Natural killer cell (primary cell): ENCODE measurements around the gene CDH24. TPM values are rescaled to one million over a fixed set of nuclear protein-coding genes. Genes with fewer than 3 reads are reported as not detected.

Experiments used
- ATAC-seq, 3 donors: fragments of 150-1000 bp in 2 of 3; fragments of 200-7000 bp in 1 of 3; cut with Tn5 transposase; 1 replicate in 1 of 3; 2 replicates in 2 of 3; pipeline ENCODE4 v1.10.0; 2021; ENCODE audit warnings: mild to moderate bottlenecking in 2 of 3, moderate library complexity in 2 of 3
- DNase-seq, 2 donors: peaks; one replicate each; pipeline versions ENCODE4 v3.0.0 to v3.0.0-alpha.2; 2013 to 2021; ENCODE audit warnings: mixed read lengths in 1 of 2
- H3K27ac ChIP-seq: one replicate; pipeline ENCODE4 v1.5.1; 2013; ENCODE audit warnings: mild to moderate bottlenecking, low read length
- H3K27me3 ChIP-seq: one replicate; pipeline ENCODE4 v1.6.1; 2013; ENCODE audit warnings: low read length; ENCODE audit not compliant: control insufficient read depth, insufficient read depth
- H3K36me3 ChIP-seq: one replicate; pipeline ENCODE4 v1.6.1; 2013; ENCODE audit warnings: low read length; ENCODE audit not compliant: control insufficient read depth, insufficient read depth
- H3K4me1 ChIP-seq: one replicate; pipeline ENCODE4 v1.6.1; 2013; ENCODE audit warnings: low read length; ENCODE audit not compliant: control insufficient read depth, insufficient read depth
- H3K4me3 ChIP-seq: one replicate; pipeline ENCODE4 v1.5.1; 2013; ENCODE audit warnings: low read length
- H3K9me3 ChIP-seq: one replicate; pipeline ENCODE4 v1.6.1; 2013; ENCODE audit warnings: low read length; ENCODE audit not compliant: control insufficient read depth, insufficient read depth
- H3K27ac Mint-ChIP-seq, 2 donors: one replicate each; pipeline ENCODE4 v1.8.0; 2022; ENCODE audit warnings: mild to moderate bottlenecking in 2 of 2, mixed read lengths in 2 of 2, moderate library complexity in 1 of 2
- H3K27me3 Mint-ChIP-seq, 2 donors: one replicate each; pipeline ENCODE4 v1.8.0; 2022; ENCODE audit warnings: low read depth in 2 of 2, mixed read lengths in 2 of 2
- H3K36me3 Mint-ChIP-seq: one replicate; pipeline ENCODE4 v1.8.0; 2022; ENCODE audit warnings: mixed read lengths
- H3K4me1 Mint-ChIP-seq, 2 donors: one replicate each; pipeline ENCODE4 v1.8.0; 2022; ENCODE audit warnings: mixed read lengths in 2 of 2
- H3K4me3 Mint-ChIP-seq: one replicate; pipeline ENCODE4 v1.8.0; 2022; ENCODE audit warnings: mild to moderate bottlenecking, moderate library complexity, mixed read lengths
- H3K9me3 Mint-ChIP-seq, 2 donors: one replicate each; pipeline ENCODE4 v1.8.0; 2022; ENCODE audit warnings: mixed read lengths in 2 of 2
- CTCF ChIP-seq: fragments of 200-600 bp; IDR thresholded peaks from one replicate; pipeline ENCODE4 v1.8.0; 2022; ENCODE audit warnings: antibody characterized with exemption
- WGBS: methylation state at CpG from one replicate; pipeline ENCODE4 v1.1.7; 2013; ENCODE audit warnings: missing lambda C conversion rate; ENCODE audit not compliant: insufficient coverage; 5-methylcytosine and 5-hydroxymethylcytosine counted together
- intact Hi-C: fragments of 100-400 bp; cut with micrococcal nuclease; formaldehyde crosslinking; loops from one replicate; pipeline ENCODE4 v1.14.2; 2022
- total RNA-seq, 4 donors: library from RNA; stranded (reverse); fragments of 120-200 nt in 1 of 4; gene quantifications; one replicate each; pipeline versions ENCODE4 v1.2.3 to v1.2.4, GENCODE V29; 2013 to 2022

The CDH24 gene
- total RNA-seq, 3 donors from 2014 or later (not counting 1 experiment from before 2014, with no cell fraction given): 1.9 to 4.9 (median 2.8) TPM

GRCh38 chr14:23102801-23103200 lies 45.5 kb upstream of the CDH24 start:
- no peak for TF ChIP-seq CTCF
- 88% methylated on average over 2 of the region's 2 CpGs for WGBS
- no peaks in the 10 kb centered on the region for H3K4me1 ChIP-seq
- DNase-seq (no peak), ATAC-seq (no peak)
- Mint-ChIP-seq H3K9me3 (no peaks in the 10 kb centered on the region), H3K4me1 (peaks cover under 1 to 7% of the 10 kb centered on the region in 2 donors), H3K36me3 (no peaks in the 10 kb centered on the region), H3K27me3 (no peaks in the 10 kb centered on the region), H3K27ac (no peak overlapping the region), H3K4me3 (no peak overlapping the region)
- intact Hi-C loops: no loop called here
- no peaks in the 10 kb centered on the region for H3K27me3 ChIP-seq
- no peak overlapping the region for H3K27ac ChIP-seq
- H3K9me3 ChIP-seq: no peaks in the 10 kb centered on the region
- no peak overlapping the region for H3K4me3 ChIP-seq
- H3K36me3 ChIP-seq: peaks cover 9% of the 10 kb centered on the region

- WGBS: 90% methylated on average over 9 of the region's 10 CpGs
- H3K27ac ChIP-seq: no peak overlapping the region
- no peak for TF ChIP-seq CTCF
- no peaks in the 10 kb centered on the region for H3K27me3 ChIP-seq
- H3K4me3 ChIP-seq: no peak overlapping the region
- ATAC-seq (no peak), DNase-seq (no peak)
- Mint-ChIP-seq H3K4me3 (no peak overlapping the region), H3K4me1 (peaks cover 8 to 14% of the 10 kb centered on the region in 2 donors), H3K27me3 (no peaks in the 10 kb centered on the region), H3K36me3 (no peaks in the 10 kb centered on the region), H3K27ac (no peak overlapping the region), H3K9me3 (no peaks in the 10 kb centered on the region)
- peaks cover 11% of the 10 kb centered on the region for H3K36me3 ChIP-seq
- no peaks in the 10 kb centered on the region for H3K9me3 ChIP-seq
- H3K4me1 ChIP-seq: no peaks in the 10 kb centered on the region
- intact Hi-C loops: no loop called here
Observed at GRCh38 chr14:23101986-23102625, 44.8 kb upstream of the CDH24 start.

- ATAC-seq: no peak
- H3K4me3 Mint-ChIP-seq: no peak overlapping the region
- Histone ChIP-seq H3K9me3 (no peaks in the 10 kb centered on the region), H3K36me3 (peaks cover 11% of the 10 kb centered on the region), H3K27ac (no peak overlapping the region), H3K27me3 (no peaks in the 10 kb centered on the region), H3K4me3 (no peak overlapping the region), H3K4me1 (peaks cover 4% of the 10 kb centered on the region)
- TF ChIP-seq CTCF: no peak
- no peaks in the 10 kb centered on the region for H3K9me3 Mint-ChIP-seq
- no peak overlapping the region for H3K27ac Mint-ChIP-seq
- 92% methylated on average over 4 of the region's 6 CpGs for WGBS
- no peaks in the 10 kb centered on the region for H3K36me3 Mint-ChIP-seq
- DNase-seq: no peak
- no peaks in the 10 kb centered on the region for H3K27me3 Mint-ChIP-seq
- H3K4me1 Mint-ChIP-seq: peaks cover 15 to 21% of the 10 kb centered on the region in 2 donors
- intact Hi-C loops: no loop called here
Observed at GRCh38 chr14:23101213-23101970, 44.1 kb upstream of the CDH24 start.
